H1 (cell line): Measurements from ENCODE around the gene BCL3. TPM values are rescaled to one million over a fixed set of nuclear protein-coding genes. Genes with fewer than 3 reads are reported as not detected.
"Not testable (repeated sequence)": the region's sequence is repeated elsewhere in the genome, so short reads cannot be mapped to it uniquely, and the experiment has no call there.

Source experiments
- CTCF ChIA-PET: fragments of 300-600 bp; sonication (Branson Sonifier 250); formaldehyde crosslinking; loops from one replicate; lab custom pipeline; 2021; ENCODE audit not compliant: partially characterized antibody; lab: Charles Lee
- POLR2A ChIA-PET: fragments of 300-600 bp; sonication (Branson Sonifier 250); formaldehyde crosslinking; loops from one replicate; lab custom pipeline; 2021; ENCODE audit warnings: inconsistent platforms; ENCODE audit not compliant: partially characterized antibody; lab: Charles Lee
- DNase-seq, 2 experiments: peaks; one replicate each; pipeline versions ENCODE4 v3.0.0 to v3.0.0-alpha.2; 2010 to 2022; ENCODE audit warnings: low spot score in 2 of 2, low read depth in 1 of 2, mixed read lengths in 1 of 2
- FAIRE-seq: peaks from 2 replicates; lab custom pipeline; 2011; peaks lifted over from hg19 to GRCh38; lab: Jason Lieb, UNC
- H2AFZ ChIP-seq: 2 replicates; pipeline ENCODE4 v1.8.1; 2012; ENCODE audit warnings: low read length, inconsistent platforms
- H2AK5ac ChIP-seq: 2 replicates; pipeline ENCODE4 v1.6.1; 2013; ENCODE audit warnings: low read depth, low read length
- H2BK120ac ChIP-seq: replicated peaks from 2 replicates; pipeline ENCODE3; 2013; ENCODE audit warnings: low read depth, low read length, inconsistent platforms
- H2BK12ac ChIP-seq: 2 replicates; pipeline ENCODE4 v1.6.1; 2013; ENCODE audit warnings: low read depth, low read length
- H2BK15ac ChIP-seq: 2 replicates; pipeline ENCODE4 v1.6.1; 2013; ENCODE audit warnings: low read length
- H2BK20ac ChIP-seq: 2 replicates; pipeline ENCODE4 v1.6.1; 2013; ENCODE audit warnings: low read length
- H2BK5ac ChIP-seq: 2 replicates; pipeline ENCODE4 v1.6.1; 2013; ENCODE audit warnings: low read depth, low read length
- H3K14ac ChIP-seq: 2 replicates; pipeline ENCODE4 v1.6.1; 2013; ENCODE audit warnings: inconsistent platforms; ENCODE audit not compliant: insufficient read length
- H3K18ac ChIP-seq: 2 replicates; pipeline ENCODE4 v1.6.1; 2013; ENCODE audit warnings: low read length; ENCODE audit errors: extremely low read depth
- H3K23ac ChIP-seq: 2 replicates; pipeline ENCODE4 v1.6.1; 2013; ENCODE audit warnings: inconsistent platforms; ENCODE audit not compliant: insufficient read length
- H3K23me2 ChIP-seq: 2 replicates; pipeline ENCODE4 v1.6.1; 2013; ENCODE audit warnings: low read depth, low read length
- H3K27ac ChIP-seq: 2 replicates; pipeline ENCODE4 v1.6.1; 2011; ENCODE audit warnings: low read depth, low read length, inconsistent platforms
- H3K27me3 ChIP-seq, 4 experiments: replicated peaks in 1 of 4; 1 replicate in 1 of 4; 2 replicates in 3 of 4; pipeline versions ENCODE4 v1.6.1 to v1.8.1; 2011 to 2013; ENCODE audit warnings: low read length in 3 of 4, mild to moderate bottlenecking in 3 of 4, inconsistent platforms in 2 of 4, mixed read lengths in 2 of 4, moderate library complexity in 1 of 4; ENCODE audit not compliant: control insufficient read depth in 3 of 4, insufficient read depth in 3 of 4; ENCODE audit errors: extremely low read depth in 1 of 4
- H3K36me3 ChIP-seq, 4 experiments: 2 replicates each; pipeline versions ENCODE4 v1.6.1 to v1.8.1; 2011 to 2013; ENCODE audit warnings: mild to moderate bottlenecking in 4 of 4, low read length in 3 of 4, moderate library complexity in 2 of 4, control low read depth in 1 of 4, inconsistent platforms in 1 of 4; ENCODE audit not compliant: insufficient read depth in 4 of 4, control insufficient read depth in 2 of 4
- H3K4ac ChIP-seq: replicated peaks from 2 replicates; pipeline ENCODE3; 2013; ENCODE audit warnings: low read length, low read depth, mixed read lengths, inconsistent platforms; ENCODE audit not compliant: insufficient read length
- H3K4me1 ChIP-seq, 4 experiments: replicated peaks in 1 of 4; 1 replicate in 1 of 4; 2 replicates in 3 of 4; pipeline versions ENCODE4 v1.6.1 to v1.8.1; 2011 to 2013; ENCODE audit warnings: low read length in 3 of 4, inconsistent platforms in 2 of 4, mixed read lengths in 1 of 4; ENCODE audit not compliant: insufficient read depth in 4 of 4, control insufficient read depth in 3 of 4
- H3K4me2 ChIP-seq, 2 experiments: 2 replicates each; pipeline versions ENCODE4 v1.6.1 to v1.8.1; 2011 to 2013; ENCODE audit warnings: low read depth in 2 of 2, low read length in 2 of 2, control low read depth in 1 of 2, inconsistent platforms in 1 of 2, mild to moderate bottlenecking in 1 of 2; ENCODE audit not compliant: insufficient read depth in 1 of 2
- H3K4me3 ChIP-seq, 4 experiments: fragments of 200-600, 300-600 bp in 1 of 4; sonication (generic), shearing (Covaris generic), sonication (Bioruptor Twin) in 1 of 4; 2 replicates each; pipeline versions ENCODE4 v1.5.1 to v1.8.1; 2011 to 2016; ENCODE audit warnings: low read length in 4 of 4, low read depth in 3 of 4, control low read depth in 2 of 4, inconsistent platforms in 2 of 4, mild to moderate bottlenecking in 2 of 4, mixed read lengths in 1 of 4, moderate library complexity in 1 of 4; ENCODE audit not compliant: insufficient read depth in 2 of 4; ENCODE audit errors: extremely low read depth in 1 of 4
- H3K56ac ChIP-seq: replicated peaks from 2 replicates; pipeline ENCODE3; 2013; ENCODE audit warnings: low read depth, mild to moderate bottlenecking, mixed read lengths, low read length, inconsistent platforms; ENCODE audit not compliant: insufficient read length
- H3K79me1 ChIP-seq: 2 replicates; pipeline ENCODE4 v1.6.1; 2013; ENCODE audit warnings: low read depth, low read length, control low read depth
- H3K79me2 ChIP-seq, 2 experiments: 2 replicates each; pipeline versions ENCODE4 v1.6.1 to v1.8.1; 2012 to 2013; ENCODE audit warnings: low read length in 2 of 2, mild to moderate bottlenecking in 2 of 2, inconsistent platforms in 1 of 2; ENCODE audit not compliant: insufficient read depth in 2 of 2, control insufficient read depth in 1 of 2
- H3K9ac ChIP-seq, 4 experiments: replicated peaks in 1 of 4; 1 replicate in 1 of 4; 2 replicates in 3 of 4; pipeline versions ENCODE4 v1.6.1 to v1.8.1; 2011 to 2013; ENCODE audit warnings: low read depth in 3 of 4, low read length in 3 of 4, control low read depth in 2 of 4, mild to moderate bottlenecking in 2 of 4, moderate library complexity in 2 of 4, inconsistent platforms in 1 of 4; ENCODE audit errors: extremely low read depth in 1 of 4
- H3K9me3 ChIP-seq, 2 experiments: 2 replicates each; pipeline versions ENCODE4 v1.6.1 to v1.8.1; 2012 to 2013; ENCODE audit warnings: mild to moderate bottlenecking in 2 of 2, moderate library complexity in 2 of 2, control low read depth in 1 of 2, inconsistent platforms in 1 of 2, low read depth in 1 of 2, low read length in 1 of 2, mixed read lengths in 1 of 2; ENCODE audit not compliant: insufficient read depth in 2 of 2
- H4K20me1 ChIP-seq, 2 experiments: replicated peaks in 1 of 2; 2 replicates each; pipeline versions ENCODE3 to v1.8.1; 2011 to 2013; ENCODE audit warnings: inconsistent platforms in 2 of 2, low read length in 2 of 2, mild to moderate bottlenecking in 1 of 2; ENCODE audit not compliant: insufficient read depth in 2 of 2, control insufficient read depth in 1 of 2
- H4K5ac ChIP-seq: 2 replicates; pipeline ENCODE4 v1.6.1; 2013; ENCODE audit warnings: low read length, low read depth, mixed read lengths, inconsistent platforms; ENCODE audit not compliant: insufficient read length
- H4K8ac ChIP-seq: 2 replicates; pipeline ENCODE4 v1.8.0; 2013; ENCODE audit warnings: mild to moderate bottlenecking, moderate library complexity, low read length, inconsistent platforms; ENCODE audit not compliant: insufficient read depth; ENCODE audit errors: extremely low read depth
- H4K91ac ChIP-seq: replicated peaks from 2 replicates; pipeline ENCODE3; 2013; ENCODE audit warnings: low read length, mixed read lengths, inconsistent platforms; ENCODE audit not compliant: insufficient read length
- WGBS, 2 experiments: shearing (Covaris generic) in 1 of 2; methylation state at CpG; one replicate each; pipeline versions ENCODE4 v1.1.6 to v1.1.7; 2013 to 2015; ENCODE audit warnings: low lambda C conversion rate in 2 of 2, mixed read lengths in 2 of 2, inconsistent platforms in 1 of 2, low coverage in 1 of 2, missing lambda C conversion rate in 1 of 2; ENCODE audit not compliant: insufficient replicate concordance in 2 of 2, insufficient coverage in 1 of 2, insufficient read length in 1 of 2; ENCODE audit errors: extremely low coverage in 1 of 2, missing lambda C conversion rate in 1 of 2; 5-methylcytosine and 5-hydroxymethylcytosine counted together
- polyA plus RNA-seq, 7 experiments: library from polyadenylated mRNA; depleted of rRNA in 3 of 7; stranded (reverse) in 5 of 7; unstranded in 2 of 7; fragments of >200 nt in 5 of 7; fragments of 200-250 nt in 2 of 7; gene quantifications; 1 replicate in 5 of 7; 2 replicates in 1 of 7; 4 replicates in 1 of 7; pipeline versions ENCODE4 v1.2.1 to v1.2.3, GENCODE V29; 2011 to 2013; ENCODE audit warnings: missing spikeins in 2 of 7, mixed read lengths in 2 of 7
- total RNA-seq: library from RNA; stranded (reverse); fragmentation: NEBNext Ultra II Directional; extraction: Animal tissue kit (Norgen Biotek cat#: 25700); gene quantifications from 2 replicates; pipeline ENCODE4 v1.2.1, GENCODE V29; 2021

BCL3 gene
- total and polyA plus RNA-seq, 2 of the 8 experiments (the other 6 are each of a cell fraction or from before 2014, with no cell fraction given) = 0.88 to 2.4 TPM

GRCh38 chr19:44772144-44772543 lies 23.6 kb downstream of the BCL3 start:
- WGBS, 2 experiments = 84% methylated on average over 16 of the region's 18 CpGs; no CpG with 5 or more reads in 1 of the 2 experiments
- ChIA-PET POLR2A (interaction anchor here (1.1 to 2.4 kb wide), 5 partner anchors 9 to 83 kb away, joined by 3 to 12 read pairs (median 5); partner anchors contain the start of gene BCAM), CTCF (interaction anchor here (0.6 to 16.4 kb wide), 26 partner anchors 9 to 246 kb away, joined by 3 to 468 read pairs (median 9); partner anchors contain the start of gene BCAM)
- H3K4ac ChIP-seq, H3K14ac ChIP-seq, H3K4me3 ChIP-seq, H4K20me1 ChIP-seq, H2BK20ac ChIP-seq, H2AFZ ChIP-seq, H3K4me2 ChIP-seq, H2BK5ac ChIP-seq, H4K91ac ChIP-seq, H3K56ac ChIP-seq, H2BK120ac ChIP-seq, FAIRE-seq, H3K9ac ChIP-seq, H3K79me1 ChIP-seq, H2AK5ac ChIP-seq, H3K27ac ChIP-seq, H2BK12ac ChIP-seq, H3K36me3 ChIP-seq, H3K9me3 ChIP-seq, H3K18ac ChIP-seq, H3K23ac ChIP-seq, H3K27me3 ChIP-seq, H4K8ac ChIP-seq, H3K79me2 ChIP-seq, DNase-seq, H4K5ac ChIP-seq, H2BK15ac ChIP-seq, H3K23me2 ChIP-seq, H3K4me1 ChIP-seq: not testable (repeated sequence)
